WTC11 (cell line): ENCODE data around the gene FERMT1. TPM values are rescaled to one million over a fixed set of nuclear protein-coding genes. Genes with fewer than 3 reads are reported as not detected.

Source experiments
- ATAC-seq: fragments of 200-7000 bp; cut with Tn5 transposase; 2 replicates; pipeline ENCODE4 v1.10.0; 2021; ENCODE audit warnings: mild to moderate bottlenecking, moderate library complexity
- CTCF ChIA-PET: fragments of 300-600 bp; sonication (Branson Sonifier 250); formaldehyde crosslinking; loops from one replicate; lab custom pipeline; 2021; ENCODE audit warnings: antibody characterized with exemption; lab: Charles Lee
- POLR2A ChIA-PET: fragments of 350-600 bp; sonication (Branson Sonifier 250); formaldehyde crosslinking; loops from one replicate; lab custom pipeline; 2021; ENCODE audit warnings: antibody characterized with exemption; lab: Charles Lee
- DNase-seq: peaks from one replicate; pipeline ENCODE4 v3.0.0; 2021; ENCODE audit warnings: low spot score
- H3K27ac Mint-ChIP-seq: 2 replicates; pipeline ENCODE4 v1.8.0; 2021; ENCODE audit warnings: mixed read lengths
- H3K27me3 Mint-ChIP-seq: 2 replicates; pipeline ENCODE4 v1.8.0; 2021; ENCODE audit warnings: low read depth, mild to moderate bottlenecking, moderate library complexity, mixed read lengths
- H3K36me3 Mint-ChIP-seq: 2 replicates; pipeline ENCODE4 v1.8.0; 2021; ENCODE audit warnings: mixed read lengths
- H3K4me1 Mint-ChIP-seq: 2 replicates; pipeline ENCODE4 v1.8.0; 2022; ENCODE audit warnings: mixed read lengths
- H3K4me3 Mint-ChIP-seq: 2 replicates; pipeline ENCODE4 v1.8.0; 2021; ENCODE audit warnings: mild to moderate bottlenecking, moderate library complexity, mixed read lengths
- H3K9me3 Mint-ChIP-seq: 2 replicates; pipeline ENCODE4 v1.8.0; 2021; ENCODE audit warnings: mixed read lengths
- CREB1 ChIP-seq: sonication (generic); formaldehyde crosslinking; IDR thresholded peaks from 2 replicates; pipeline ENCODE4 v1.8.0; 2023; ENCODE audit warnings: mild to moderate bottlenecking, missing genetic modification reagents
- FOXP1 ChIP-seq: sonication (generic); formaldehyde crosslinking; IDR thresholded peaks from 2 replicates; pipeline ENCODE4 v1.8.0; 2022; ENCODE audit warnings: missing genetic modification reagents, mild to moderate bottlenecking, moderate library complexity, borderline replicate concordance
- JAZF1 ChIP-seq: fragments of 250-450 bp; sonication (Bioruptor Pico); IDR thresholded peaks from 2 replicates; pipeline ENCODE4 v1.9.0; 2021; ENCODE audit warnings: moderate library complexity, mild to moderate bottlenecking, inconsistent platforms
- MXD4 ChIP-seq: fragments of 250-450 bp; sonication (Bioruptor Pico); IDR thresholded peaks from 2 replicates; pipeline ENCODE4 v1.8.0; 2021; ENCODE audit warnings: mild to moderate bottlenecking, moderate library complexity, borderline replicate concordance
- MYBL2 ChIP-seq: sonication (generic); formaldehyde crosslinking; IDR thresholded peaks from 2 replicates; pipeline ENCODE4 v1.8.1; 2023; ENCODE audit warnings: mild to moderate bottlenecking, moderate library complexity, missing genetic modification reagents
- NFYB ChIP-seq: sonication (generic); formaldehyde crosslinking; conservative IDR thresholded peaks from 2 replicates; pipeline ENCODE4 v1.8.0; 2022; ENCODE audit warnings: low read depth, missing genetic modification reagents
- NR2C2 ChIP-seq: sonication (generic); formaldehyde crosslinking; IDR thresholded peaks from 2 replicates; pipeline ENCODE4 v1.8.0; 2022; ENCODE audit warnings: mild to moderate bottlenecking, missing genetic modification reagents
- RELA ChIP-seq: sonication (generic); formaldehyde crosslinking; IDR thresholded peaks from 2 replicates; pipeline ENCODE4 v1.8.1; 2022; ENCODE audit warnings: missing genetic modification reagents, mild to moderate bottlenecking, borderline replicate concordance
- SMAD3 ChIP-seq: sonication (generic); formaldehyde crosslinking; IDR thresholded peaks from 2 replicates; pipeline ENCODE4 v1.8.0; 2022; ENCODE audit warnings: missing genetic modification reagents, mild to moderate bottlenecking, borderline replicate concordance
- TP53 ChIP-seq: sonication (generic); formaldehyde crosslinking; IDR thresholded peaks from 2 replicates; pipeline ENCODE4 v1.8.1; 2023; ENCODE audit warnings: mild to moderate bottlenecking, missing genetic modification reagents
- ZNF317 ChIP-seq: sonication (generic); formaldehyde crosslinking; IDR thresholded peaks from 2 replicates; pipeline ENCODE4 v1.8.1; 2023; ENCODE audit warnings: low read depth, mild to moderate bottlenecking, moderate library complexity, missing genetic modification reagents, borderline replicate concordance
- total RNA-seq: library from RNA; stranded (reverse); gene quantifications from 3 replicates; pipeline ENCODE4 v1.2.3, GENCODE V29; 2021
- TF ChIP-seq, protein P1 (sequence below): fragments of 250-450 bp; sonication (Bioruptor Pico); IDR thresholded peaks from 2 replicates; pipeline ENCODE4 v1.9.0; 2021; ENCODE audit warnings: mild to moderate bottlenecking, borderline replicate concordance
- TF ChIP-seq, protein P2 (sequence below): sonication (generic); formaldehyde crosslinking; IDR thresholded peaks from 2 replicates; pipeline ENCODE4 v1.8.0; 2022; ENCODE audit warnings: missing genetic modification reagents
- TF ChIP-seq, protein P3 (sequence below): sonication (generic); formaldehyde crosslinking; IDR thresholded peaks from 2 replicates; pipeline ENCODE4 v1.8.1; 2023; ENCODE audit warnings: mild to moderate bottlenecking, missing genetic modification reagents, moderate library complexity
- TF ChIP-seq, protein P4 (sequence below): sonication (generic); formaldehyde crosslinking; IDR thresholded peaks from 2 replicates; pipeline ENCODE4 v1.8.0; 2023; ENCODE audit warnings: mild to moderate bottlenecking, missing genetic modification reagents
- TF ChIP-seq, protein P5 (sequence below): sonication (generic); formaldehyde crosslinking; conservative IDR thresholded peaks from 2 replicates; pipeline ENCODE4 v1.8.1; 2022; ENCODE audit warnings: mild to moderate bottlenecking, missing genetic modification reagents
- TF ChIP-seq, protein P6 (sequence below): sonication (generic); formaldehyde crosslinking; IDR thresholded peaks from 2 replicates; pipeline ENCODE4 v1.8.0; 2022; ENCODE audit warnings: mild to moderate bottlenecking, missing genetic modification reagents

FERMT1 gene
- total RNA-seq, 1 experiment from 2014 or later = 23.0 TPM

DNA sequence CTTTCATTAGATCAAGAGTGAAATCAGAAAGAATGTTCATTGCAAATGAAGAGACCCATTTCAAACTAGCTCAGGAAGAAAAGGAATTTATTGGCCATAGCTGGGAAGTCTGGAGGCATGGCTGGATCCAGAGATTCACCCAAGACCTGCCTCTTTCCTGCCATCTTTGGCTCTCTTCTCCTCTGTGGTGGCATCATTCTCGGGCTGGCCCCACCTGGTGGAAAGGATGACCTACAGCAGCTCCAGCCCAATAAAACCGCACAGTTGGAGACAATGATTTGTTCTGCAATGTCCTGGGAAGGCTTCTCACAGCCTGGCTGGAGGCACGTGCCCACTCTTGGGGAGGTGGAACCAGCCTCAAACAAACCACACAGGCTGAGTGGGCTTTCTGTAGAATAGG, 18.1 kb upstream of the FERMT1 start (continued):
- TF ChIP-seq, protein P1, sequence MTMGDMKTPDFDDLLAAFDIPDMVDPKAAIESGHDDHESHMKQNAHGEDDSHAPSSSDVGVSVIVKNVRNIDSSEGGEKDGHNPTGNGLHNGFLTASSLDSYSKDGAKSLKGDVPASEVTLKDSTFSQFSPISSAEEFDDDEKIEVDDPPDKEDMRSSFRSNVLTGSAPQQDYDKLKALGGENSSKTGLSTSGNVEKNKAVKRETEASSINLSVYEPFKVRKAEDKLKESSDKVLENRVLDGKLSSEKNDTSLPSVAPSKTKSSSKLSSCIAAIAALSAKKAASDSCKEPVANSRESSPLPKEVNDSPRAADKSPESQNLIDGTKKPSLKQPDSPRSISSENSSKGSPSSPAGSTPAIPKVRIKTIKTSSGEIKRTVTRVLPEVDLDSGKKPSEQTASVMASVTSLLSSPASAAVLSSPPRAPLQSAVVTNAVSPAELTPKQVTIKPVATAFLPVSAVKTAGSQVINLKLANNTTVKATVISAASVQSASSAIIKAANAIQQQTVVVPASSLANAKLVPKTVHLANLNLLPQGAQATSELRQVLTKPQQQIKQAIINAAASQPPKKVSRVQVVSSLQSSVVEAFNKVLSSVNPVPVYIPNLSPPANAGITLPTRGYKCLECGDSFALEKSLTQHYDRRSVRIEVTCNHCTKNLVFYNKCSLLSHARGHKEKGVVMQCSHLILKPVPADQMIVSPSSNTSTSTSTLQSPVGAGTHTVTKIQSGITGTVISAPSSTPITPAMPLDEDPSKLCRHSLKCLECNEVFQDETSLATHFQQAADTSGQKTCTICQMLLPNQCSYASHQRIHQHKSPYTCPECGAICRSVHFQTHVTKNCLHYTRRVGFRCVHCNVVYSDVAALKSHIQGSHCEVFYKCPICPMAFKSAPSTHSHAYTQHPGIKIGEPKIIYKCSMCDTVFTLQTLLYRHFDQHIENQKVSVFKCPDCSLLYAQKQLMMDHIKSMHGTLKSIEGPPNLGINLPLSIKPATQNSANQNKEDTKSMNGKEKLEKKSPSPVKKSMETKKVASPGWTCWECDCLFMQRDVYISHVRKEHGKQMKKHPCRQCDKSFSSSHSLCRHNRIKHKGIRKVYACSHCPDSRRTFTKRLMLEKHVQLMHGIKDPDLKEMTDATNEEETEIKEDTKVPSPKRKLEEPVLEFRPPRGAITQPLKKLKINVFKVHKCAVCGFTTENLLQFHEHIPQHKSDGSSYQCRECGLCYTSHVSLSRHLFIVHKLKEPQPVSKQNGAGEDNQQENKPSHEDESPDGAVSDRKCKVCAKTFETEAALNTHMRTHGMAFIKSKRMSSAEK (CRISPR knock-in tag) = no peak
- no peak for TF ChIP-seq RELA

DNA sequence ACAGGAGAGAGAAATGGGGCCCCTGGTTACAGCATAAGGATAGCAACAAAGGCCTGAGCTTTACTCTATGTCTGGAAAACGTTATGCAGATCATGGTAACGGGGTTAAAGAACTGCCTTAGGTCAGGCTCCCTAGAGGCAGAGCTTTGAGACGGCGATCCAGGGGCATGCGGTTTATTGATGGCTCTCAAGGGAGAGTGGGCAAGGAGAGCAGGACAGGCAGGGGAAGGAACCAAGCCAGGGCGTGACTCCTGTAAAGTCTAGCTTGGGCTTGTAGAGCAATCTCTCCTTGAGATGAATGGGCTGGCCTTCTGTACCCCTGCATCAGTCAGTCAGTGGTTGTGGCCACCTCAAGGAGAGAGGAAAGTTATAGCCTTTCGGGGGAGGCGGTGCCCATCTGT, 12.5 kb upstream of the FERMT1 start:
- Mint-ChIP-seq H3K27me3 (peaks cover 14% of the 10 kb centered on the region), H3K9me3 (peaks cover 10% of the 10 kb centered on the region), H3K36me3 (no peaks in the 10 kb centered on the region), H3K4me1 (no peaks in the 10 kb centered on the region), H3K4me3 (no peak overlapping the region), H3K27ac (no peak overlapping the region)
- DNase-seq = no peak
- ChIA-PET POLR2A (no interaction called here), CTCF (no interaction called here)
- no peak for TF ChIP-seq CREB1 (CRISPR knock-in tag)
- no peak for ATAC-seq

DNA sequence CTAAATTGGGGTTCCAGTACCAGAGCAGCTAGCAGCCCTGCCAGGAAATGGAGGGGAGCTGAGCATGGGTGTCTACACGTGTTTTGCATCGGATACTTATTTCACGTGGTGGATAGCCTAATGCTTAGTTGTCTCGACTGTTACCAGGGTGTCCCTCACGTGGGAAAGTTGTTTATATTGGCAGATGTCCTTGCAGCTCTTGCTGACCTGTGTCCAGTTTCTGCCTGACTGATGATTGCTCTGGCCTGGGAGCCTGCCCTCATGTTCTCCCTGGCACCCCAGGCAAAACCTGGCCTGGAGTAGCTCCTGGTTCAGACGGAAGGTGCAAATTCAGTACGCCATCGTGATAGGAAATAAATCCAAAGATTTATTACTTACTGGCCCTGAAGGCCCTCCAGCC, 11.8 kb upstream of the FERMT1 start:
- Mint-ChIP-seq H3K4me3 (no peak overlapping the region), H3K27ac (no peak overlapping the region), H3K27me3 (peaks cover 14% of the 10 kb centered on the region), H3K36me3 (no peaks in the 10 kb centered on the region), H3K9me3 (peaks cover 4% of the 10 kb centered on the region)
- no peak for DNase-seq
- CTCF ChIA-PET = interaction anchor here (0.5 kb wide), 1 partner anchor 50 kb away, joined by 4 read pairs; no protein-coding TSS in a partner anchor
- TF ChIP-seq, protein P2, sequence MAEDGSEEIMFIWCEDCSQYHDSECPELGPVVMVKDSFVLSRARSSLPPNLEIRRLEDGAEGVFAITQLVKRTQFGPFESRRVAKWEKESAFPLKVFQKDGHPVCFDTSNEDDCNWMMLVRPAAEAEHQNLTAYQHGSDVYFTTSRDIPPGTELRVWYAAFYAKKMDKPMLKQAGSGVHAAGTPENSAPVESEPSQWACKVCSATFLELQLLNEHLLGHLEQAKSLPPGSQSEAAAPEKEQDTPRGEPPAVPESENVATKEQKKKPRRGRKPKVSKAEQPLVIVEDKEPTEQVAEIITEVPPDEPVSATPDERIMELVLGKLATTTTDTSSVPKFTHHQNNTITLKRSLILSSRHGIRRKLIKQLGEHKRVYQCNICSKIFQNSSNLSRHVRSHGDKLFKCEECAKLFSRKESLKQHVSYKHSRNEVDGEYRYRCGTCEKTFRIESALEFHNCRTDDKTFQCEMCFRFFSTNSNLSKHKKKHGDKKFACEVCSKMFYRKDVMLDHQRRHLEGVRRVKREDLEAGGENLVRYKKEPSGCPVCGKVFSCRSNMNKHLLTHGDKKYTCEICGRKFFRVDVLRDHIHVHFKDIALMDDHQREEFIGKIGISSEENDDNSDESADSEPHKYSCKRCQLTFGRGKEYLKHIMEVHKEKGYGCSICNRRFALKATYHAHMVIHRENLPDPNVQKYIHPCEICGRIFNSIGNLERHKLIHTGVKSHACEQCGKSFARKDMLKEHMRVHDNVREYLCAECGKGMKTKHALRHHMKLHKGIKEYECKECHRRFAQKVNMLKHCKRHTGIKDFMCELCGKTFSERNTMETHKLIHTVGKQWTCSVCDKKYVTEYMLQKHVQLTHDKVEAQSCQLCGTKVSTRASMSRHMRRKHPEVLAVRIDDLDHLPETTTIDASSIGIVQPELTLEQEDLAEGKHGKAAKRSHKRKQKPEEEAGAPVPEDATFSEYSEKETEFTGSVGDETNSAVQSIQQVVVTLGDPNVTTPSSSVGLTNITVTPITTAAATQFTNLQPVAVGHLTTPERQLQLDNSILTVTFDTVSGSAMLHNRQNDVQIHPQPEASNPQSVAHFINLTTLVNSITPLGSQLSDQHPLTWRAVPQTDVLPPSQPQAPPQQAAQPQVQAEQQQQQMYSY = peak; percentile 66
- TF ChIP-seq NFYB (CRISPR knock-in tag) (no peak), SMAD3 (CRISPR knock-in tag) (no peak)
- TF ChIP-seq, protein P3, sequence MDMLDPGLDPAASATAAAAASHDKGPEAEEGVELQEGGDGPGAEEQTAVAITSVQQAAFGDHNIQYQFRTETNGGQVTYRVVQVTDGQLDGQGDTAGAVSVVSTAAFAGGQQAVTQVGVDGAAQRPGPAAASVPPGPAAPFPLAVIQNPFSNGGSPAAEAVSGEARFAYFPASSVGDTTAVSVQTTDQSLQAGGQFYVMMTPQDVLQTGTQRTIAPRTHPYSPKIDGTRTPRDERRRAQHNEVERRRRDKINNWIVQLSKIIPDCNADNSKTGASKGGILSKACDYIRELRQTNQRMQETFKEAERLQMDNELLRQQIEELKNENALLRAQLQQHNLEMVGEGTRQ (CRISPR knock-in tag) = no peak
- TF ChIP-seq, all 79 proteins: peak for 1
- no peaks in the 10 kb centered on the region for H3K4me1 Mint-ChIP-seq
- ATAC-seq = no peak
- POLR2A ChIA-PET = no interaction called here

DNA sequence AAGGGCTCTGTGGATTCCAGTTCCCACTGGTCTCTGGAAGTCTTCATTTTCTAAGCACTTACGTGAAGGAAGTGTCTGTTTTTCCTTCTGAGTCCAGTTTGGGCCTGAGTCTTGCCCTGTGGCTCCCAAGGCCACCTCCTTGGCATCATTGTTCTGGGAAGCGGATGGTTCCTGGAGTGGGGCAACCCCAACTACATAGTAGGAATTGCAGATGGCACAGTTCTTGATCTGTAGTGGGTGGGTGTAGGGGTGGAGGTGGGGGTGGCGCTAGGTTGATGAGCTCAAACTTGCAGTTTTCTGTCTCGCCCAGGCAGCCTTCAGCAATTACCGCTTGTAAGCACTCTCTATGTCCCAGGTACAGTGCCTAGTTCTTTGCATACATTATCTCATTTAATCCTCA, 7.2 kb upstream of the FERMT1 start:
- Mint-ChIP-seq H3K9me3 (peaks cover 3% of the 10 kb centered on the region; the same call in 1 of the 2 replicates), H3K4me1 (no peaks in the 10 kb centered on the region), H3K36me3 (no peaks in the 10 kb centered on the region), H3K27me3 (peaks cover 10% of the 10 kb centered on the region), H3K27ac (no peak overlapping the region)
- CTCF ChIA-PET = no interaction called here
- ATAC-seq (no peak), DNase-seq (no peak)
- TF ChIP-seq, protein P4, sequence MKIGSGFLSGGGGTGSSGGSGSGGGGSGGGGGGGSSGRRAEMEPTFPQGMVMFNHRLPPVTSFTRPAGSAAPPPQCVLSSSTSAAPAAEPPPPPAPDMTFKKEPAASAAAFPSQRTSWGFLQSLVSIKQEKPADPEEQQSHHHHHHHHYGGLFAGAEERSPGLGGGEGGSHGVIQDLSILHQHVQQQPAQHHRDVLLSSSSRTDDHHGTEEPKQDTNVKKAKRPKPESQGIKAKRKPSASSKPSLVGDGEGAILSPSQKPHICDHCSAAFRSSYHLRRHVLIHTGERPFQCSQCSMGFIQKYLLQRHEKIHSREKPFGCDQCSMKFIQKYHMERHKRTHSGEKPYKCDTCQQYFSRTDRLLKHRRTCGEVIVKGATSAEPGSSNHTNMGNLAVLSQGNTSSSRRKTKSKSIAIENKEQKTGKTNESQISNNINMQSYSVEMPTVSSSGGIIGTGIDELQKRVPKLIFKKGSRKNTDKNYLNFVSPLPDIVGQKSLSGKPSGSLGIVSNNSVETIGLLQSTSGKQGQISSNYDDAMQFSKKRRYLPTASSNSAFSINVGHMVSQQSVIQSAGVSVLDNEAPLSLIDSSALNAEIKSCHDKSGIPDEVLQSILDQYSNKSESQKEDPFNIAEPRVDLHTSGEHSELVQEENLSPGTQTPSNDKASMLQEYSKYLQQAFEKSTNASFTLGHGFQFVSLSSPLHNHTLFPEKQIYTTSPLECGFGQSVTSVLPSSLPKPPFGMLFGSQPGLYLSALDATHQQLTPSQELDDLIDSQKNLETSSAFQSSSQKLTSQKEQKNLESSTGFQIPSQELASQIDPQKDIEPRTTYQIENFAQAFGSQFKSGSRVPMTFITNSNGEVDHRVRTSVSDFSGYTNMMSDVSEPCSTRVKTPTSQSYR (CRISPR knock-in tag) = no peak
- TF ChIP-seq ZNF317 (CRISPR knock-in tag) (no peak), MYBL2 (CRISPR knock-in tag) (no peak), FOXP1 (CRISPR knock-in tag) (no peak), TP53 (no peak), JAZF1 (CRISPR knock-in tag) (no peak), NR2C2 (CRISPR knock-in tag) (no peak), MXD4 (CRISPR knock-in tag) (no peak)
- TF ChIP-seq, protein P5, sequence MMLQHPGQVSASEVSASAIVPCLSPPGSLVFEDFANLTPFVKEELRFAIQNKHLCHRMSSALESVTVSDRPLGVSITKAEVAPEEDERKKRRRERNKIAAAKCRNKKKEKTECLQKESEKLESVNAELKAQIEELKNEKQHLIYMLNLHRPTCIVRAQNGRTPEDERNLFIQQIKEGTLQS (CRISPR knock-in tag) = no peak
- TF ChIP-seq, protein P6, sequence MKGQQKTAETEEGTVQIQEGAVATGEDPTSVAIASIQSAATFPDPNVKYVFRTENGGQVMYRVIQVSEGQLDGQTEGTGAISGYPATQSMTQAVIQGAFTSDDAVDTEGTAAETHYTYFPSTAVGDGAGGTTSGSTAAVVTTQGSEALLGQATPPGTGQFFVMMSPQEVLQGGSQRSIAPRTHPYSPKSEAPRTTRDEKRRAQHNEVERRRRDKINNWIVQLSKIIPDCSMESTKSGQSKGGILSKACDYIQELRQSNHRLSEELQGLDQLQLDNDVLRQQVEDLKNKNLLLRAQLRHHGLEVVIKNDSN (CRISPR knock-in tag) = no peak
- TF ChIP-seq, all 79 proteins: peak for 0
- H3K4me3 Mint-ChIP-seq = no peak overlapping the region
- POLR2A ChIA-PET = no interaction called here
